HT-29 (cell line): ENCODE measurements around the gene SLC41A3. TPM values are rescaled to one million over a fixed set of nuclear protein-coding genes. Genes with fewer than 3 reads are reported as not detected.
A peak's percentile ranks its signal among the peaks of the same experiment; 100 is the strongest.

Source experiments
- DNase-seq: peaks from one replicate; pipeline ENCODE4 v3.0.0-alpha.2; 2015; ENCODE audit warnings: low spot score
- total RNA-seq: library from RNA; depleted of rRNA; stranded (reverse); fragments of >200 nt; shearing (Covaris generic); gene quantifications from 2 replicates; pipeline ENCODE4 v1.2.3, GENCODE V29; 2014; rRNA removed

SLC41A3 gene
- total RNA-seq: 97.9 and 117 TPM in 2 replicates

- DNase-seq: peak; percentile 86
These were observed at the start of gene SLC41A3 for GRCh38 chr3:126083913-126084767. TSS of gene SLC41A3 (minus strand) at chr3:126084124. CDS start at chr3:126068219, 15,905 bp downstream.

GRCh38 chr3:126133606-126134005, 49.7 kb upstream of the SLC41A3 start:
- DNase-seq: no peak

- peak; percentile 37 for DNase-seq
These were observed 49.0 kb upstream of the SLC41A3 start for GRCh38 chr3:126132751-126133511.

- no peak for DNase-seq
These were observed 48.2 kb upstream of the SLC41A3 start for GRCh38 chr3:126131881-126132750.

- DNase-seq: no peak
These were observed 47.2 kb upstream of the SLC41A3 start for GRCh38 chr3:126130981-126131745.

GRCh38 chr3:126130081-126130855, 46.3 kb upstream of the SLC41A3 start:
- DNase-seq: peak; percentile 77

GRCh38 chr3:126129398-126129891, 45.5 kb upstream of the SLC41A3 start:
- peak; percentile 72 for DNase-seq

GRCh38 chr3:126128504-126129397, 44.8 kb upstream of the SLC41A3 start:
- no peak for DNase-seq

- no peak for DNase-seq
These were observed 44.0 kb upstream of the SLC41A3 start for GRCh38 chr3:126127904-126128303.

- no peak for DNase-seq
These were observed 43.5 kb upstream of the SLC41A3 start for GRCh38 chr3:126127452-126127851.

- DNase-seq: no peak
These were observed 43.0 kb upstream of the SLC41A3 start for GRCh38 chr3:126126811-126127431.

GRCh38 chr3:126126286-126126685, 42.4 kb upstream of the SLC41A3 start:
- DNase-seq: no peak

- DNase-seq: no peak
These were observed 41.9 kb upstream of the SLC41A3 start for GRCh38 chr3:126125781-126126251.

GRCh38 chr3:126125341-126125740, 41.4 kb upstream of the SLC41A3 start:
- no peak for DNase-seq

- DNase-seq: no peak
These were observed 41.0 kb upstream of the SLC41A3 start for GRCh38 chr3:126124896-126125295.

GRCh38 chr3:126124148-126124868, 40.4 kb upstream of the SLC41A3 start:
- no peak for DNase-seq

- no peak for DNase-seq
These were observed 37.7 kb upstream of the SLC41A3 start for GRCh38 chr3:126121632-126122031.
